DND-41 (cell line): Measurements from ENCODE around the gene PEDS1.

Experiments used
- ATAC-seq: fragments of 200-7000 bp; cut with Tn5 transposase; 3 replicates; pipeline ENCODE4 v1.9.1; 2021; ENCODE audit warnings: low read depth; ENCODE audit not compliant: insufficient read depth
- DNase-seq: peaks from one replicate; pipeline ENCODE4 v3.0.0-alpha.2; 2020
- H2AFZ ChIP-seq: 2 replicates; pipeline ENCODE4 v1.6.0; 2012; ENCODE audit warnings: low read depth, low read length
- H3K27ac ChIP-seq: 2 replicates; pipeline ENCODE4 v1.5.1; 2012; ENCODE audit warnings: low read length, inconsistent platforms
- H3K27me3 ChIP-seq: fragments of 200-600 bp; sonication (generic); 2 replicates; pipeline ENCODE4 v1.6.0; 2012; ENCODE audit warnings: low read length, mild to moderate bottlenecking, inconsistent platforms; ENCODE audit not compliant: insufficient read depth, poor library complexity
- H3K36me3 ChIP-seq: 2 replicates; pipeline ENCODE4 v1.5.1; 2012; ENCODE audit warnings: low read length, inconsistent platforms; ENCODE audit not compliant: insufficient read depth
- H3K4me1 ChIP-seq: 2 replicates; pipeline ENCODE4 v1.5.1; 2012; ENCODE audit warnings: mild to moderate bottlenecking, low read length; ENCODE audit not compliant: insufficient read depth
- H3K4me2 ChIP-seq: 2 replicates; pipeline ENCODE4 v1.6.0; 2012; ENCODE audit warnings: mild to moderate bottlenecking, moderate library complexity, low read length, inconsistent platforms; ENCODE audit not compliant: insufficient read depth
- H3K4me3 ChIP-seq, 2 experiments: fragments of 200-600 bp in 1 of 2; shearing (Covaris generic) in 1 of 2; 2 replicates each; pipeline ENCODE4 v1.5.1; 2012 to 2016; ENCODE audit warnings: inconsistent platforms in 2 of 2, low read length in 2 of 2, mild to moderate bottlenecking in 2 of 2, low read depth in 1 of 2, moderate library complexity in 1 of 2
- H3K79me2 ChIP-seq: 2 replicates; pipeline ENCODE4 v1.6.0; 2012; ENCODE audit warnings: low read length, inconsistent platforms; ENCODE audit not compliant: insufficient read depth
- H3K9ac ChIP-seq: 2 replicates; pipeline ENCODE4 v1.6.0; 2012; ENCODE audit warnings: low read depth, mild to moderate bottlenecking, inconsistent platforms, low read length, moderate library complexity
- H3K9me3 ChIP-seq: 2 replicates; pipeline ENCODE4 v1.5.1; 2012; ENCODE audit warnings: low read length, moderate library complexity, mild to moderate bottlenecking, inconsistent platforms; ENCODE audit not compliant: insufficient read depth, severe bottlenecking
- H4K20me1 ChIP-seq: 2 replicates; pipeline ENCODE4 v1.6.0; 2012; ENCODE audit warnings: low read length; ENCODE audit not compliant: insufficient read depth
- EZH2 ChIP-seq: IDR thresholded peaks from 3 replicates; pipeline ENCODE4 v1.6.1; 2012; ENCODE audit warnings: borderline replicate concordance, low read depth, mild to moderate bottlenecking, moderate library complexity, low read length, inconsistent platforms; ENCODE audit not compliant: severe bottlenecking
- TF ChIP-seq, protein P1 (sequence below): IDR thresholded peaks from 2 replicates; pipeline ENCODE4 v1.5.1; 2012; ENCODE audit warnings: borderline replicate concordance, low read length, moderate library complexity, mild to moderate bottlenecking; ENCODE audit not compliant: poor library complexity, severe bottlenecking; ENCODE audit errors: extremely low read depth

Gene PEDS1

DNA sequence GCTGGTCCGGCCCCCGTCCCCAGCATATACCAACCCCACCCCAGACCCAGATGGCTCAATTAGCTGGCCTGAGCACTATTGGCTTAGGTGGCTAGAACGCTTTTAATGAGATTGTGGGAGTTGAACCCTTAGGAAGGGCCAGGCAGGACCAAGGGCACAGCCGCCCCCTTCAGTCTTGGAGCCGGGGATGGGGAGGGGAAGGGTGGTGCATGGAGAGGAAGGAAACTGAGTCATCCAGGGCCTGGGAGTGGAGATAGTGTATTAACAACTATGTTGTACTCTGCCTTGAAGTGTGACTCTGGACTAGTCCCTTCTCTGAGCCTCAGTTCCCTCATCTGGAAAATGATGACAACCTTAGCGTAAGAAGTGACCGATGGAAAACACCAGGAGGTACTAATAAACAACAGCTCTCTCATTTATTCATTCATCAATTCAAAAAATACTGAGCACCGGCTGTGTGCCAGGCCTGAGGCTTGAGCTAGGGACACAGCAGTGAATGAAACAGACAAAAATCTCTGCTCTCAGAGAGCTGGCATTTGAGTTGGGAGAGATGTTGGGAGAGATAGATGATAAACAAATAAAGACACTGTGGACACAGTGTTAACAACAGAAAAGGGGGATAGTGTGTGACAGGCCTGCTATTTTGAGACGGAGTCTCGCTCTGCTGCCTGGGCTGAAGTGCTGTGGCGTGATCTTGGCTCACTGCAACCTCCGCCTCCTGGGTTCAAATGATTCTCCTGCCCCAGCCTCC is 11.5 kb downstream of the PEDS1 start:
- peaks cover 13% of the 10 kb centered on the region for H3K4me1 ChIP-seq

DNA sequence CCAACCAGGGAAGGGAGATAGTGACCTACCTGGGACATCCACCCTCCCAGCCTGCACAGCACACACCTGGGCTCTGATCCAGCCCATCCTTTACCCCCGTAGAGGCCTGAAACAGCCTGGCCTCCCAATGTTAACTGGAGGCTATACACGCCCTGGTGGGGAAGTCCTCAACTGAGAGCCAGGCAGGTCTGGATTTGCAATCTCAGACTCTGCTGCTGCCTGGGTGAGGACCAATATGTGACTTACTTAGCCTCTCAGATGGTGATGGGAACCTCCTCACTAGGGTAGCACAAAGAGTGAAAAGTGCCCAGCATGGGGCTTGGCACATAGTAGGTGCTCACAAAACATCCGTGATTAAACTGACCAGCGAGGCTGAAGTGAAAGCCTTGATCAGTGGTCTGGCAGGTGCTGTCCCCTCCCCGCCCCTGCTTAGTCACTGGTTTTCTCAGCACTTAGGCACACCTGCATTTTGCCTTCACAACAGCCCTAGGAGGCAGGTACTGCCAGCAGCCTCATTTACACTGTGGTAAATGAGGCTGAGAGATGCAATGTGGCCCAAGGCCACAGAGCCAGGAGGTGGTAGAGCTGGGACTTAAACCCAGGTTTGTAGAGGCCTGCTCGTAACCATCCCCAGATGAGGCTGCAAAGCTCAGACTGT is 12.4 kb downstream of the PEDS1 start:
- no peak overlapping the region for H2AFZ ChIP-seq
- no peak overlapping the region for H3K9ac ChIP-seq
- H3K9me3 ChIP-seq = no peaks in the 10 kb centered on the region
- H3K4me3 ChIP-seq = no peak overlapping the region
- H4K20me1 ChIP-seq = peaks cover 50% of the 10 kb centered on the region
- DNase-seq (no peak), ATAC-seq (no peak)
- H3K27me3 ChIP-seq = no peaks in the 10 kb centered on the region
- H3K4me1 ChIP-seq = peaks cover 4% of the 10 kb centered on the region
- peaks cover 71% of the 10 kb centered on the region for H3K79me2 ChIP-seq
- H3K4me2 ChIP-seq = no peak overlapping the region
- TF ChIP-seq EZH2 = no peak
- TF ChIP-seq, protein P1, sequence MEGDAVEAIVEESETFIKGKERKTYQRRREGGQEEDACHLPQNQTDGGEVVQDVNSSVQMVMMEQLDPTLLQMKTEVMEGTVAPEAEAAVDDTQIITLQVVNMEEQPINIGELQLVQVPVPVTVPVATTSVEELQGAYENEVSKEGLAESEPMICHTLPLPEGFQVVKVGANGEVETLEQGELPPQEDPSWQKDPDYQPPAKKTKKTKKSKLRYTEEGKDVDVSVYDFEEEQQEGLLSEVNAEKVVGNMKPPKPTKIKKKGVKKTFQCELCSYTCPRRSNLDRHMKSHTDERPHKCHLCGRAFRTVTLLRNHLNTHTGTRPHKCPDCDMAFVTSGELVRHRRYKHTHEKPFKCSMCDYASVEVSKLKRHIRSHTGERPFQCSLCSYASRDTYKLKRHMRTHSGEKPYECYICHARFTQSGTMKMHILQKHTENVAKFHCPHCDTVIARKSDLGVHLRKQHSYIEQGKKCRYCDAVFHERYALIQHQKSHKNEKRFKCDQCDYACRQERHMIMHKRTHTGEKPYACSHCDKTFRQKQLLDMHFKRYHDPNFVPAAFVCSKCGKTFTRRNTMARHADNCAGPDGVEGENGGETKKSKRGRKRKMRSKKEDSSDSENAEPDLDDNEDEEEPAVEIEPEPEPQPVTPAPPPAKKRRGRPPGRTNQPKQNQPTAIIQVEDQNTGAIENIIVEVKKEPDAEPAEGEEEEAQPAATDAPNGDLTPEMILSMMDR = no peak
- peaks cover 70% of the 10 kb centered on the region for H3K36me3 ChIP-seq
- H3K27ac ChIP-seq = no peak overlapping the region; the same call in 1 of the 2 replicates

More for the DNA sequence above, 11.5 kb downstream of the PEDS1 start:
- DNase-seq = no peak
- Histone ChIP-seq H2AFZ (no peak overlapping the region), H3K9me3 (no peaks in the 10 kb centered on the region), H3K79me2 (peaks cover 78% of the 10 kb centered on the region), H3K9ac (no peak overlapping the region), H3K4me3 (no peak overlapping the region), H3K27ac (no peak overlapping the region), H3K27me3 (no peaks in the 10 kb centered on the region), H3K36me3 (peaks cover 72% of the 10 kb centered on the region), H4K20me1 (peaks cover 49% of the 10 kb centered on the region), H3K4me2 (no peak overlapping the region)
- no peak for TF ChIP-seq EZH2
- TF ChIP-seq, protein P1 = no peak
- ATAC-seq = no peak

DNA sequence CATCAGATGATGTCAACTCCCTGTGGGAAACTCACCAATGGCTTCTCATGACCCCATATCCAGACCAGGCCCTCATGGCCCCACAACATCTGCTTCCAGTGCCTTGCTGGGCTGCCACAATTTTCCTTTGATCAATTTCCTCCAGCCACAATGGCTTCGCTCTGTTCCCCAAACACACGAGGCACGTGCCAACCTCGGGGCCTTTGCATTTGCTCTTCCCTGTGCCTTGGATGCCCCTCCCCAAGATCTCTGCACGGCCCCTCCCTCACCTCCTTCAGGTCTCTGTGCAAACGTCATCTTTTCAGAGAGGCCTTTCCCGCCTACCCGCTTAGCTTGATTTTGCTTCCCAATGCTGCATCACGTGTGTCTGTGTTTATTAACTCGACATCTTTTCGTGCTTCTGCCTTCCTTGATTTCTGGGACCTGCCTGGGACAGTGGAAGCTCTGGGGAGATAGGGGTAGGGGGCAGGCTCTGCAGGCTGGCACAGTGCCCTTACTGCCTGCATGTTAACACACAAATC is 13.1 kb downstream of the PEDS1 start:
- no peak overlapping the region for H3K9ac ChIP-seq
- H3K27me3 ChIP-seq = no peaks in the 10 kb centered on the region
- peaks cover 67% of the 10 kb centered on the region for H3K79me2 ChIP-seq
- no peak overlapping the region for H2AFZ ChIP-seq
- no peak overlapping the region for H3K27ac ChIP-seq
- H3K36me3 ChIP-seq = peaks cover 71% of the 10 kb centered on the region
- H3K4me2 ChIP-seq = no peak overlapping the region
- no peak overlapping the region for H3K4me3 ChIP-seq
- H3K4me1 ChIP-seq = no peaks in the 10 kb centered on the region
- no peaks in the 10 kb centered on the region for H3K9me3 ChIP-seq
- DNase-seq = no peak
- peaks cover 52% of the 10 kb centered on the region for H4K20me1 ChIP-seq
- TF ChIP-seq EZH2 = no peak
- TF ChIP-seq, protein P1 = no peak
- ATAC-seq = no peak
